ENCODE data around the gene RERG. TPM values are rescaled to one million over a fixed set of nuclear protein-coding genes. Genes with fewer than 3 reads are reported as not detected.

The RERG gene
- total RNA-seq, 4 donors from 2014 or later: 61.6 to 236 (median 150) TPM

GRCh38 chr12:15116086-15116485, 105.1 kb downstream of the RERG start:
- Histone ChIP-seq H3K36me3 (no peaks in the 10 kb centered on the region), H3K27ac (peak overlapping the region; percentile 54 to 64), H3K27me3 (no peaks in the 10 kb centered on the region), H3K9me3 (no peaks in the 10 kb centered on the region), H3K4me3 (no peak overlapping the region), H3K4me1 (no peaks in the 10 kb centered on the region)
- TF ChIP-seq CTCF (IDR thresholded peaks at IDR 0.05) (no peak), POLR2A (IDR thresholded peaks at IDR 0.05) (no peak)
- peak in 1 of 2 donors; percentile 34 for DNase-seq
- intact Hi-C loops (cut with DNase I; ENCODE audit: low total_unique reads): no loop called here

- no peak overlapping the region for H3K4me3 ChIP-seq
- H3K4me1 ChIP-seq: no peaks in the 10 kb centered on the region
- DNase-seq: no peak
- H3K9me3 ChIP-seq: no peaks in the 10 kb centered on the region
- no peak for TF ChIP-seq POLR2A (IDR thresholded peaks at IDR 0.05)
- TF ChIP-seq CTCF (IDR thresholded peaks at IDR 0.05): no peak
- H3K36me3 ChIP-seq: no peaks in the 10 kb centered on the region
- peak overlapping the region; percentile 54 to 64 for H3K27ac ChIP-seq
- no peaks in the 10 kb centered on the region for H3K27me3 ChIP-seq
- intact Hi-C loops (cut with DNase I; ENCODE audit: low total_unique reads): no loop called here
Observed at GRCh38 chr12:15115434-15115833, 105.8 kb downstream of the RERG start.

DNA sequence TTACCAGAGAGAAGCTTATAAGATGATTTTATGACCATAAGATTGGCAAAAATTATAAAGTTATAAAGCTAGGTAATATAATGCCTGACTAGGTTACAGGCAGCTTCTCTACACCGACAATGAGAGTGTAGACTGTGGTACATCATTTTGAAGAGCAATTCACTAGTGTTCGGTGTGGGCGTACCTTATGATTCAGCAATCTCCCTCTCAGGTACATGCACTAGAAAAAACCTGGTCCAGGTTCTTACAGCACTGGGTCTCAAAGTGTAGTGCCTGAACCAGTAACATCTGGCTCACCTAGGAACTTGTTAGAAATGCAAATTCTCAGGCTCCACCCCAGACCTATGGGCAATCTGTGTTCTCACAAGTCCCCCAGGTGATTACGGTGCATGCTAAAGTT, 106.7 kb downstream of the RERG start:
- Histone ChIP-seq H3K9me3 (no peaks in the 10 kb centered on the region), H3K4me3 (no peak overlapping the region), H3K27ac (peak overlapping the region in 1 of 2 donors; percentile 64), H3K4me1 (no peaks in the 10 kb centered on the region), H3K27me3 (no peaks in the 10 kb centered on the region), H3K36me3 (no peaks in the 10 kb centered on the region)
- no peak for DNase-seq
- intact Hi-C loops (cut with DNase I; ENCODE audit: low total_unique reads): no loop called here
- TF ChIP-seq CTCF (IDR thresholded peaks at IDR 0.05): no peak
- no peak for TF ChIP-seq POLR2A (IDR thresholded peaks at IDR 0.05)

DNA sequence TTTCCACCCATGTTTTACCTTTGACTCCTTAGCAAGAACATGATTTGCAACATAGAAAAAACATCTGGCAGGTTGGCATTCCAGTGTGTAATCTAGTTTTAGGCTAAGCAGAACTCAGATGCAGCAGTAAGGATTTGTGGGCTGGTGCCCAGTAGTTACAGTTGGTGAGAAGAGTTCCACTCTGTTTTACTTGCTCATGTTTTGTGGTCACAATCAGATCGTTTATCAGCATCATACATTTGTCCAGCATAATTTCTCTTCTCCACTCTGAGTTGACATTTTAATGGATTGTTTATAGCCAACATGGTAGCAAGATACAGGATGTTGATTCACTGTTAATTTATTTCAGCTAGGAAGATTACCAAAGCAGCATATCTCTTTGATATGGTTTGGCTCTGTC, 128.4 kb downstream of the RERG start:
- H3K36me3 ChIP-seq: no peaks in the 10 kb centered on the region
- H3K9me3 ChIP-seq: no peaks in the 10 kb centered on the region
- TF ChIP-seq POLR2A (IDR thresholded peaks at IDR 0.05): no peak
- no peak for TF ChIP-seq CTCF (IDR thresholded peaks at IDR 0.05)
- H3K27me3 ChIP-seq: no peaks in the 10 kb centered on the region
- H3K4me3 ChIP-seq: no peak overlapping the region
- intact Hi-C loops (cut with DNase I; ENCODE audit: low total_unique reads): no loop called here
- DNase-seq: no peak
- H3K4me1 ChIP-seq: no peaks in the 10 kb centered on the region
- peak overlapping the region in 1 of 2 donors; percentile 21 for H3K27ac ChIP-seq

DNA sequence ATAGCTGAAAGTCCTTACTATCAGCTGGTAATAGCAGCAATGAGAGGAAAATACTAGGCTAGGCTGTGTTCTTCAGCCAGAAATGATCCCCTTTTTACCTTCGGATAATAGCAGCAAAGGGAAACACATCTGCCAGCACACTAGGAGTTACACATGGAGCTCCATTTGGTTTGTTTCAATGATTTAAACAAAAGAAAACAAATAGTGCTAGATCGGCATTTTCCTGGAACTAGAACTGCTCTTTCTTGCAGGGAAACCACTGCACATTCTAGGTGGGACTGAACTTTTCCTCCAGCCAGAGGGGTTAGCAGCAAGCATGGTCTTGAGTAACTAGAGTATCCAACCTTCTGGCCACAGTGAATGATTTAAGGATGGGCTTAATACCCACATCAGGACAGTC, 130.8 kb downstream of the RERG start:
- no peak for TF ChIP-seq POLR2A (IDR thresholded peaks at IDR 0.05)
- TF ChIP-seq CTCF (IDR thresholded peaks at IDR 0.05): no peak
- no peaks in the 10 kb centered on the region for H3K36me3 ChIP-seq
- intact Hi-C loops (cut with DNase I; ENCODE audit: low total_unique reads): no loop called here
- H3K27me3 ChIP-seq: no peaks in the 10 kb centered on the region
- H3K27ac ChIP-seq: no peak overlapping the region
- H3K4me1 ChIP-seq: no peaks in the 10 kb centered on the region
- no peak for DNase-seq
- H3K4me3 ChIP-seq: no peak overlapping the region
- no peaks in the 10 kb centered on the region for H3K9me3 ChIP-seq

Measured in uterus (tissue), 4 donors.